ENCODE results near the gene RMP24.

RMP24 gene

GRCh38 chr18:36015629-36016028, 43.1 kb downstream of the RMP24 start:
- Histone ChIP-seq H4K8ac (replicated peaks; ENCODE audit: insufficient read length, low read depth, low read length) (no peak overlapping the region), H3K79me2 (ENCODE audit: insufficient read depth, low read length) (no peaks in the 10 kb centered on the region), H3K4me2 (ENCODE audit: insufficient read depth, insufficient read length, low read length) (no peak overlapping the region), H3K27ac (ENCODE audit: insufficient read length, low read depth, low read length) (no peak overlapping the region), H3K9me3 (ENCODE audit: control insufficient read depth, low read depth, low read length) (no peaks in the 10 kb centered on the region), H4K20me1 (ENCODE audit: control insufficient read depth, insufficient read depth, insufficient read length) (no peaks in the 10 kb centered on the region), H3K23me2 (ENCODE audit: insufficient read length, low read depth, low read length, poor library complexity, severe bottlenecking) (no peaks in the 10 kb centered on the region), H4K91ac (ENCODE audit: insufficient read length, low read depth, low read length) (no peak overlapping the region), H3K79me1 (ENCODE audit: insufficient read depth, low read depth, low read length, poor library complexity, severe bottlenecking) (no peaks in the 10 kb centered on the region), H3K4ac (ENCODE audit: low read depth, low read length) (no peak overlapping the region), H2AK5ac (ENCODE audit: insufficient read length, low read length) (no peak overlapping the region), H2BK15ac (ENCODE audit: low read depth, low read length) (no peak overlapping the region), H2AFZ (ENCODE audit: low read length) (no peak overlapping the region), H3T11ph (ENCODE audit: low read length) (no peak overlapping the region), H2BK5ac (ENCODE audit: insufficient read length, low read length) (no peak overlapping the region), H3K14ac (ENCODE audit: insufficient read depth, low read length) (no peak overlapping the region), H4K5ac (ENCODE audit: insufficient read length, low read depth, low read length) (no peak overlapping the region), H3K4me1 (ENCODE audit: insufficient read depth, low read length) (no peaks in the 10 kb centered on the region), H2BK12ac (ENCODE audit: insufficient read length, low read depth, low read length) (no peak overlapping the region), H3K18ac (ENCODE audit: insufficient read length, low read depth, low read length) (no peak overlapping the region), H3K56ac (ENCODE audit: insufficient read length, low read depth, low read length) (no peak overlapping the region), H3K27me3 (ENCODE audit: insufficient read depth, low read length) (no peaks in the 10 kb centered on the region), H2BK20ac (ENCODE audit: low read depth, low read length, poor library complexity, severe bottlenecking) (no peak overlapping the region), H3K23ac (ENCODE audit: insufficient read length, low read depth, low read length) (no peak overlapping the region), H2BK120ac (ENCODE audit: low read depth, low read length, poor library complexity, severe bottlenecking) (no peak overlapping the region), H3K9ac (ENCODE audit: extremely low read depth, insufficient read length, low read length) (no peak overlapping the region)
- Mint-ChIP-seq H3K36me3 (ENCODE audit: insufficient read depth in 1 of 3, low read depth in 3 of 3) (no peaks in the 10 kb centered on the region; a peak in 2 of 7 replicates), H3K4me3 (no peak overlapping the region), H3K9me3 (no peaks in the 10 kb centered on the region), H3K27me3 (ENCODE audit: low read depth) (no peaks in the 10 kb centered on the region), H3K4me1 (peaks cover 0 to 11% of the 10 kb centered on the region in 2 experiments; a peak in 2 of 4 replicates), H3K27ac (no peak overlapping the region)
- no peak for TF ChIP-seq CTCF (conservative IDR thresholded peaks at IDR 0.05)
- DNase-seq: no peak
- no CpG with 5 or more reads among the region's 3 CpGs for WGBS (ENCODE audit: extremely low coverage, insufficient read length, low lambda C conversion rate)

All from H9 (cell line).